ENCODE results near the gene PACRG. TPM values are rescaled to one million over a fixed set of nuclear protein-coding genes. Genes with fewer than 3 reads are reported as not detected.

PACRG gene
- total and polyA plus RNA-seq, 10 of the 15 experiments (the other 5 are each of a cell fraction or from before 2014, with no cell fraction given) = not detected

- TF ChIP-seq CTCF (IDR thresholded peaks at IDR 0.05 in 2 of 3, conservative IDR thresholded peaks at IDR 0.05 in 1 of 3; ENCODE audit: control insufficient read depth in 2 of 3, extremely low read depth in 1 of 3, insufficient read depth in 1 of 3, low read depth in 3 of 3, low read length in 3 of 3) (no peak), POLR2A (IDR thresholded peaks at IDR 0.05; ENCODE audit: low read depth, low read length) (no peak)
Observed at GRCh38 chr6:163176097-163176496, 448.3 kb downstream of the PACRG start (continued).

- ChIA-PET CTCF (no interaction called here), SMC1A (ENCODE audit: uncharacterized antibody, unreplicated experiment) (interaction anchor here (0.6 kb wide), 1 partner anchor 301 kb away, joined by 3 read pairs; no protein-coding TSS in a partner anchor), RAD21 (ENCODE audit: unreplicated experiment) (no interaction called here), POLR2A (interaction anchor here (0.6 kb wide), 1 partner anchor 1762 kb away, joined by 6 read pairs; no protein-coding TSS in a partner anchor)
- Histone ChIP-seq H3K36me3 (ENCODE audit: control insufficient read depth in 2 of 2, insufficient read depth in 2 of 2, low read length in 1 of 2) (no peaks in the 10 kb centered on the region), H3K9me3 (replicated peaks; ENCODE audit: control insufficient read depth, insufficient read depth, low read length) (no peaks in the 10 kb centered on the region), H3K4me1 (ENCODE audit: control insufficient read depth, insufficient read depth, low read length) (no peaks in the 10 kb centered on the region), H3K4me3 (no peak overlapping the region), H3K9ac (ENCODE audit: control insufficient read depth, insufficient read depth, low read length) (no peak overlapping the region), H3K79me2 (ENCODE audit: control insufficient read depth, insufficient read depth, low read length) (no peaks in the 10 kb centered on the region), H3K27ac (ENCODE audit: control insufficient read depth, insufficient read depth) (no peak overlapping the region), H2AFZ (ENCODE audit: control insufficient read depth, low read depth, low read length) (no peak overlapping the region), H3K27me3 (replicated peaks in 1 of 2; ENCODE audit: control insufficient read depth in 2 of 2, insufficient read depth in 2 of 2, low read length in 1 of 2) (peaks cover 0 to 2% of the 10 kb centered on the region in 2 experiments; a peak in 2 of 4 replicates), H3K4me2 (ENCODE audit: control insufficient read depth, insufficient read depth) (no peak overlapping the region), H4K20me1 (ENCODE audit: control insufficient read depth, insufficient read depth) (no peaks in the 10 kb centered on the region)
- TF ChIP-seq NBN (IDR thresholded peaks at IDR 0.05) (no peak), TCF12 (IDR thresholded peaks at IDR 0.05; ENCODE audit: low read depth, low read length) (no peak), ZNF622 (IDR thresholded peaks at IDR 0.05) (no peak), YY1 (IDR thresholded peaks at IDR 0.05; ENCODE audit: low read depth, low read length) (no peak), SUZ12 (IDR thresholded peaks at IDR 0.05; ENCODE audit: unreplicated experiment) (no peak), CHD1 (IDR thresholded peaks at IDR 0.05; ENCODE audit: low read depth, low read length) (no peak), ZZZ3 (IDR thresholded peaks at IDR 0.05; ENCODE audit: control insufficient read depth, insufficient read length, low read depth) (no peak), NRF1 (conservative IDR thresholded peaks at IDR 0.05; ENCODE audit: low read depth, low read length) (no peak), ASH2L (IDR thresholded peaks at IDR 0.05; ENCODE audit: borderline replicate concordance, low read depth) (no peak), HDAC6 (IDR thresholded peaks at IDR 0.05; ENCODE audit: unreplicated experiment) (no peak), NR2C1 (IDR thresholded peaks at IDR 0.05) (no peak), BCL11A (IDR thresholded peaks at IDR 0.05; ENCODE audit: low read depth, low read length) (no peak), NKRF (conservative IDR thresholded peaks at IDR 0.05) (no peak), NR2C2 (IDR thresholded peaks at IDR 0.05; ENCODE audit: borderline replicate concordance, control insufficient read depth, insufficient read length, low read depth) (no peak), EGR1 (IDR thresholded peaks at IDR 0.05; ENCODE audit: borderline replicate concordance in 1 of 2, low read depth in 2 of 2, low read length in 2 of 2) (no peak), POLR2AphosphoS2 (IDR thresholded peaks at IDR 0.05; ENCODE audit: low read depth, low read length) (no peak), DPF2 (IDR thresholded peaks at IDR 0.05) (no peak), HDGF (IDR thresholded peaks at IDR 0.05) (no peak)
- in situ Hi-C loops (cut with MboI) (loop anchor here (10.0 kb wide), 1 partner anchor 778 kb away; no protein-coding TSS in a partner anchor), intact Hi-C loops (cut with micrococcal nuclease; ENCODE audit: unreplicated experiment) (loop anchor here (10.0 kb wide), 1 partner anchor 378 kb away; no protein-coding TSS in a partner anchor)
- DNase-seq (ENCODE audit: low read depth, low spot score) = no peak
- FAIRE-seq = no peak
- WGBS (ENCODE audit: insufficient coverage, insufficient replicate concordance, low lambda C conversion rate, missing lambda C conversion rate) = 18% methylated on average over 4 of the region's 4 CpGs
- no TSS peak for BruUV-seq (replicated peaks)
- no peak for ATAC-seq
Observed at GRCh38 chr6:163177007-163177406, 449.2 kb downstream of the PACRG start.
